ENCODE data around the gene NKAIN4.

Gene NKAIN4

DNA sequence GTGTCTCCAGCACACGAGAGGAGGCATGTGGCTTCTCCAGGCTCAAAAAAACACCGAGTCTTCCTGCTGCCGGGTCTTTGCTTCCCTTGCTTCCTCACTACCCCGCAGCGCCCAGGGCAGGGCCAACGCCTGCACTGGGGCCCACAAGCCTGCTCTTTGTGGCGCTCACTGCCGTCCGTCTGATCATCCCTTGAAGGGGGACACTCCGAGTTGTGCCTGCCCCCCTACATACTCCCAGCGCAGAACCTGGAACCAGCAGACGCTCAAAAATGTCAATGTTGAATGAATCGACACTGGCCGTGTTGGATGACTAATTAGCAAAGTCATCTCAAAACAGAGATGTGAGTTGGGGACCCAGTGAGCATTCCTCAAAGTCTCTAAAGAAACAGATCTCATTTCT is 10.3 kb upstream of the NKAIN4 start:
- TF ChIP-seq, protein P1, sequence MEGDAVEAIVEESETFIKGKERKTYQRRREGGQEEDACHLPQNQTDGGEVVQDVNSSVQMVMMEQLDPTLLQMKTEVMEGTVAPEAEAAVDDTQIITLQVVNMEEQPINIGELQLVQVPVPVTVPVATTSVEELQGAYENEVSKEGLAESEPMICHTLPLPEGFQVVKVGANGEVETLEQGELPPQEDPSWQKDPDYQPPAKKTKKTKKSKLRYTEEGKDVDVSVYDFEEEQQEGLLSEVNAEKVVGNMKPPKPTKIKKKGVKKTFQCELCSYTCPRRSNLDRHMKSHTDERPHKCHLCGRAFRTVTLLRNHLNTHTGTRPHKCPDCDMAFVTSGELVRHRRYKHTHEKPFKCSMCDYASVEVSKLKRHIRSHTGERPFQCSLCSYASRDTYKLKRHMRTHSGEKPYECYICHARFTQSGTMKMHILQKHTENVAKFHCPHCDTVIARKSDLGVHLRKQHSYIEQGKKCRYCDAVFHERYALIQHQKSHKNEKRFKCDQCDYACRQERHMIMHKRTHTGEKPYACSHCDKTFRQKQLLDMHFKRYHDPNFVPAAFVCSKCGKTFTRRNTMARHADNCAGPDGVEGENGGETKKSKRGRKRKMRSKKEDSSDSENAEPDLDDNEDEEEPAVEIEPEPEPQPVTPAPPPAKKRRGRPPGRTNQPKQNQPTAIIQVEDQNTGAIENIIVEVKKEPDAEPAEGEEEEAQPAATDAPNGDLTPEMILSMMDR (IDR thresholded peaks at IDR 0.05; ENCODE audit: low read depth, low read length, poor library complexity, severe bottlenecking), result no peak
- TF ChIP-seq EZH2phosphoT487 (IDR thresholded peaks at IDR 0.05; ENCODE audit: borderline replicate concordance, low read length), result no peak
- Histone ChIP-seq H3K36me3 (ENCODE audit: control insufficient read depth, low read length) (no peaks in the 10 kb centered on the region), H3K4me1 (ENCODE audit: control insufficient read depth, low read length) (no peaks in the 10 kb centered on the region), H3K9me3 (ENCODE audit: control insufficient read depth, insufficient read depth, low read length) (no peaks in the 10 kb centered on the region), H3K27me3 (ENCODE audit: control insufficient read depth, low read length) (no peaks in the 10 kb centered on the region; the same call in 1 of the 2 replicates), H4K20me1 (ENCODE audit: control insufficient read depth, insufficient read depth, low read depth, low read length) (no peaks in the 10 kb centered on the region), H3K9me2 (replicated peaks; ENCODE audit: control insufficient read depth, low read length) (no peaks in the 10 kb centered on the region), H3K79me2 (ENCODE audit: control insufficient read depth, low read length) (no peaks in the 10 kb centered on the region), H3K27ac (ENCODE audit: low read depth, low read length) (no peak overlapping the region), H3K4me2 (ENCODE audit: low read length) (no peak overlapping the region), H3F3A (ENCODE audit: control insufficient read depth, insufficient read depth) (no peaks in the 10 kb centered on the region), H3K4me3 (ENCODE audit: low read length) (no peak overlapping the region)

GRCh38 chr20:63264000-63264399 is 9.7 kb upstream of the NKAIN4 start:
- Histone ChIP-seq H3K27me3 (ENCODE audit: control insufficient read depth, low read length) (no peaks in the 10 kb centered on the region; the same call in 1 of the 2 replicates), H3K4me1 (ENCODE audit: control insufficient read depth, low read length) (no peaks in the 10 kb centered on the region)
- TF ChIP-seq, protein P1 (IDR thresholded peaks at IDR 0.05; ENCODE audit: low read depth, low read length, poor library complexity, severe bottlenecking), result no peak
- no peak for TF ChIP-seq EZH2phosphoT487 (IDR thresholded peaks at IDR 0.05; ENCODE audit: borderline replicate concordance, low read length)

GRCh38 chr20:63262836-63263235 is 8.6 kb upstream of the NKAIN4 start:
- Histone ChIP-seq H3K4me2 (ENCODE audit: low read length) (no peak overlapping the region), H3K27me3 (ENCODE audit: control insufficient read depth, low read length) (no peaks in the 10 kb centered on the region; the same call in 1 of the 2 replicates), H3F3A (ENCODE audit: control insufficient read depth, insufficient read depth) (no peaks in the 10 kb centered on the region), H3K4me1 (ENCODE audit: control insufficient read depth, low read length) (no peaks in the 10 kb centered on the region), H3K9me3 (ENCODE audit: control insufficient read depth, insufficient read depth, low read length) (no peaks in the 10 kb centered on the region), H3K27ac (ENCODE audit: low read depth, low read length) (no peak overlapping the region), H3K36me3 (ENCODE audit: control insufficient read depth, low read length) (no peaks in the 10 kb centered on the region), H3K79me2 (ENCODE audit: control insufficient read depth, low read length) (no peaks in the 10 kb centered on the region), H4K20me1 (ENCODE audit: control insufficient read depth, insufficient read depth, low read depth, low read length) (no peaks in the 10 kb centered on the region), H3K4me3 (ENCODE audit: low read length) (no peak overlapping the region), H3K9me2 (replicated peaks; ENCODE audit: control insufficient read depth, low read length) (no peaks in the 10 kb centered on the region)
- TF ChIP-seq, protein P1 (IDR thresholded peaks at IDR 0.05; ENCODE audit: low read depth, low read length, poor library complexity, severe bottlenecking), result no peak
- TF ChIP-seq EZH2phosphoT487 (IDR thresholded peaks at IDR 0.05; ENCODE audit: borderline replicate concordance, low read length), result no peak

More at GRCh38 chr20:63264000-63264399, 9.7 kb upstream of the NKAIN4 start:
- Histone ChIP-seq H3K9me2 (replicated peaks; ENCODE audit: control insufficient read depth, low read length) (no peaks in the 10 kb centered on the region), H3K36me3 (ENCODE audit: control insufficient read depth, low read length) (no peaks in the 10 kb centered on the region), H3K27ac (ENCODE audit: low read depth, low read length) (no peak overlapping the region), H3K4me2 (ENCODE audit: low read length) (no peak overlapping the region), H3K79me2 (ENCODE audit: control insufficient read depth, low read length) (no peaks in the 10 kb centered on the region), H3F3A (ENCODE audit: control insufficient read depth, insufficient read depth) (no peaks in the 10 kb centered on the region), H4K20me1 (ENCODE audit: control insufficient read depth, insufficient read depth, low read depth, low read length) (no peaks in the 10 kb centered on the region), H3K4me3 (ENCODE audit: low read length) (no peak overlapping the region), H3K9me3 (ENCODE audit: control insufficient read depth, insufficient read depth, low read length) (no peaks in the 10 kb centered on the region)

Data from DOHH2 (cell line).